Hematopoietic multipotent progenitor cell treated with erythropoietin and hydrocortisone succinate and interleukin-3 and kit ligand, for 6 days (in vitro differentiated cells): ENCODE results near the gene OR51V1.
"Not testable (repeated sequence)": the region's sequence is repeated elsewhere in the genome, so short reads cannot be mapped to it uniquely, and the experiment has no call there.

Source experiments
- DNase-seq: peaks from one replicate; pipeline ENCODE4 v3.0.0-alpha.2; 2015

OR51V1 gene

GRCh38 chr11:5230266-5230665, 29.8 kb upstream of the OR51V1 start:
- DNase-seq, result no peak

GRCh38 chr11:5229796-5230195, 29.3 kb upstream of the OR51V1 start:
- no peak for DNase-seq

- DNase-seq, result no peak
Observed at GRCh38 chr11:5229356-5229755, 28.9 kb upstream of the OR51V1 start.

GRCh38 chr11:5228124-5228523, 27.6 kb upstream of the OR51V1 start:
- no peak for DNase-seq

- DNase-seq, result peak; percentile 67
Observed at GRCh38 chr11:5227681-5228080, 27.2 kb upstream of the OR51V1 start.

GRCh38 chr11:5226732-5227310, 26.3 kb upstream of the OR51V1 start, which contains the start of gene HBB:
HBB (minus strand) TSS chr11:5227071; CDS start chr11:5227021, 50 bp downstream.
- peak; percentile 93 for DNase-seq

GRCh38 chr11:5225480-5225871, 25.0 kb upstream of the OR51V1 start:
- peak; percentile 84 for DNase-seq

- peak; percentile 83 for DNase-seq
Observed at GRCh38 chr11:5224538-5225479, 24.3 kb upstream of the OR51V1 start.

- DNase-seq, result peak; percentile 73
Observed at GRCh38 chr11:5223686-5224085, 23.2 kb upstream of the OR51V1 start.

- DNase-seq, result peak; percentile 41
Observed at GRCh38 chr11:5223146-5223545, 22.7 kb upstream of the OR51V1 start.

GRCh38 chr11:5210376-5210885, 9.9 kb upstream of the OR51V1 start:
- no peak for DNase-seq

- peak; percentile 93 for DNase-seq
Observed at GRCh38 chr11:5204787-5205186, 4.3 kb upstream of the OR51V1 start.

GRCh38 chr11:5203366-5203765, 2.9 kb upstream of the OR51V1 start:
- no peak for DNase-seq

GRCh38 chr11:5198285-5198684, 2.2 kb downstream of the OR51V1 start:
- no peak for DNase-seq

GRCh38 chr11:5197536-5197935, 2.9 kb downstream of the OR51V1 start:
- DNase-seq, result peak; percentile 18

GRCh38 chr11:5196731-5197130, 3.8 kb downstream of the OR51V1 start:
- DNase-seq, result no peak

GRCh38 chr11:5196067-5196466, 4.4 kb downstream of the OR51V1 start:
- DNase-seq, result no peak

- DNase-seq, result no peak
Observed at GRCh38 chr11:5192738-5193137, 7.7 kb downstream of the OR51V1 start.

GRCh38 chr11:5188201-5188600, 12.3 kb downstream of the OR51V1 start:
- no peak for DNase-seq

- no peak for DNase-seq
Observed at GRCh38 chr11:5178046-5178837, 22.2 kb downstream of the OR51V1 start.

GRCh38 chr11:5174934-5175333, 25.5 kb downstream of the OR51V1 start:
- DNase-seq, result no peak

- no peak for DNase-seq
Observed at GRCh38 chr11:5171856-5172255, 28.6 kb downstream of the OR51V1 start.

GRCh38 chr11:5165898-5166297, 34.6 kb downstream of the OR51V1 start:
- DNase-seq, result not testable (repeated sequence)
